Muscle layer of duodenum (tissue), 2 donors: ENCODE measurements around the gene EPS8.

Experiments used
- H3K27ac ChIP-seq: one replicate; pipeline ENCODE4 v1.7.0; 2013; ENCODE audit warnings: mild to moderate bottlenecking, low read length
- H3K27me3 ChIP-seq: one replicate; pipeline ENCODE4 v1.7.0; 2013; ENCODE audit warnings: low read depth, mild to moderate bottlenecking, control low read depth, low read length
- H3K36me3 ChIP-seq, 2 donors: one replicate each; pipeline ENCODE4 v1.7.0; 2013; ENCODE audit warnings: low read length in 2 of 2, control low read depth in 1 of 2, mild to moderate bottlenecking in 1 of 2; ENCODE audit not compliant: insufficient read depth in 2 of 2, control insufficient read depth in 1 of 2
- H3K4me1 ChIP-seq, 2 donors: one replicate each; pipeline ENCODE4 v1.7.0; 2013; ENCODE audit warnings: low read length in 2 of 2, mild to moderate bottlenecking in 2 of 2, control low read depth in 1 of 2, moderate library complexity in 1 of 2; ENCODE audit not compliant: insufficient read depth in 2 of 2, control insufficient read depth in 1 of 2
- H3K4me3 ChIP-seq, 2 donors: one replicate each; pipeline ENCODE4 v1.7.0; 2013; ENCODE audit warnings: low read length in 2 of 2, low read depth in 1 of 2, mild to moderate bottlenecking in 1 of 2
- H3K9me3 ChIP-seq, 2 donors: one replicate each; pipeline ENCODE4 v1.7.0; 2013; ENCODE audit warnings: low read length in 2 of 2, control low read depth in 1 of 2, mild to moderate bottlenecking in 1 of 2; ENCODE audit not compliant: control insufficient read depth in 1 of 2
- donor health status: healthy.

Gene EPS8

GRCh38 chr12:15687583-15687982, 101.6 kb downstream of the EPS8 start:
- no peak overlapping the region for H3K4me3 ChIP-seq
- H3K27ac ChIP-seq: no peak overlapping the region
- no peaks in the 10 kb centered on the region for H3K36me3 ChIP-seq
- H3K9me3 ChIP-seq: no peaks in the 10 kb centered on the region
- H3K27me3 ChIP-seq: no peaks in the 10 kb centered on the region
- peaks cover 12 to 15% of the 10 kb centered on the region in 2 donors for H3K4me1 ChIP-seq

DNA sequence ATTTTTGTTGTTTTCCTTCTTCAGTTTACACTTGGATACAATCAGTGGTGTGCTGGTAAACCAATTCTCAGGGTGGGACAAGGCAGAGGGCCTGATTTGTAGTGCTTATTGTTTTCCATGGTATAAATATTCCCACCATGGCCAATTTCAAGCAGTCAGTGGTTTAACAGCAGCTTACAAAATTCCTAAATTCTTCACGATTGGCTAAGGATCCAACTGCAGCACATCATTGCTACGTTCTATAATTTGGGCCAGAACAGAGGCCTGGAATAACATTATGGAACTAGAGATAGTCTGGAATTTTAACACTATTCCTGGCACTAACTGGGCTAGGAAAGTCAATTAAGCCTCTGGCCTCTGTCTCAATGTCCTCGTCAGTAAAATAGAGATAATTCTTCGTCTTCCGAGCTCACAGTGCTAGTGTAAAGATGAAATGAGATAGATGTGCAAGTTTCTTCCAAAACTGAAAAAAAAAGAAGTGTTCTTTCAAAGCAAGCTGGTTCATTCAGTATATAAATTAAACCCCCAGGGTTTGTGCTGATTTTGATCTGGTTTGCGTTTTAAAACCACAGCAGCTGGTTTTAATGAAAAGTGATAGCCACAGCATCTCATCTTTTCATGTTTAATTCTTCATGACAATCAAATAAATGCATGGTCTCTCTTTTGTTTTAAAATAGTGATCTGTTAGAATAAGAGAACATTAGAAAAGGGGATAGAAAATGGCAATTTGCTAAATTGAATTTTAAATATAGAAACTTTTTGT, 104.1 kb downstream of the EPS8 start:
- Histone ChIP-seq H3K36me3 (no peaks in the 10 kb centered on the region), H3K4me1 (peaks cover 8 to 12% of the 10 kb centered on the region in 2 donors), H3K27me3 (no peaks in the 10 kb centered on the region), H3K9me3 (no peaks in the 10 kb centered on the region), H3K4me3 (no peak overlapping the region), H3K27ac (no peak overlapping the region)

- peaks cover 0 to 1% of the 10 kb centered on the region in 2 donors for H3K4me1 ChIP-seq
- H3K27me3 ChIP-seq: no peaks in the 10 kb centered on the region
- H3K4me3 ChIP-seq: no peak overlapping the region
- no peaks in the 10 kb centered on the region for H3K36me3 ChIP-seq
- H3K27ac ChIP-seq: no peak overlapping the region
- no peaks in the 10 kb centered on the region for H3K9me3 ChIP-seq
These were observed 106.4 kb downstream of the EPS8 start for GRCh38 chr12:15682826-15683225.

DNA sequence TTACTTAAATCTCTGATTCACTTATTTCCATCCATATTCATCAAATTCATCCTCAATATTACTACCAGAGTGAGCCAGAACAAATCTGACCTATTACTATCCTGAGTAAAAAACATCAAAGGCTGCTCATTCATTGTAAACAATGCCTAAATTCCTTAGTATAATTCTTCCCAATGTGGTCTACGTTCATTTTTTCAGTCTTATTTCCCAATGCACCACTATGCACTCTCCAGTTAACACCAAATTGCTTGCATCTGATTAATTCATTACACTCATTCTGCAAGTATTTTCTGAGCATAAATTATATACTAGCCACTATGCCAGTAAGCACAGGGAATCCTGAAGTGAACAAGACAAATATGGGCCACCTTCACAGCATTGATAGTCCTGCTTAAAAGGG, 110.0 kb downstream of the EPS8 start:
- no peaks in the 10 kb centered on the region for H3K36me3 ChIP-seq
- H3K4me3 ChIP-seq: no peak overlapping the region
- no peaks in the 10 kb centered on the region for H3K9me3 ChIP-seq
- no peak overlapping the region for H3K27ac ChIP-seq
- H3K27me3 ChIP-seq: no peaks in the 10 kb centered on the region
- no peaks in the 10 kb centered on the region for H3K4me1 ChIP-seq

DNA sequence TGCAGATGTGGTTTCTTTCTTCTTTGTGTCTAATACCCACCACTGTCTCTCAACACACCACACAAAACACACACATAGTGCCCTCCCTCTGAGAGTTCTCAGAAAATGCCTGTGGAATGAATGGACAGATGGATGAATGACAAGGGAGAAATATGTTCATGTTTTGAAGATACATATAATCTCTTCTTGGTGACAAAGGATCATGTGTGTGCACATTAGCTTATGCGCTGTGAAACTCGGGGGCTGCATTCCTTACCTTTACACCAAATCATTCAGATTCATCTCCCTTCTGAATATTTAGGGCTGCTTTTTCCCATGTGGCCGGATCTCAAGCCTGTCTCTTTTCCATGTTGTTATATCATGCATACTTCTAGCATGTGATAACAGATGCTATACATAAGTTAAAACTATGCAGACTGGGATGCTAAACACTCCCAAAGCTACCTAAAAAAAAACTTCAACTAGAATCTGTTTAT, 111.4 kb downstream of the EPS8 start:
- Histone ChIP-seq H3K27me3 (no peaks in the 10 kb centered on the region), H3K27ac (no peak overlapping the region), H3K4me1 (no peaks in the 10 kb centered on the region), H3K36me3 (no peaks in the 10 kb centered on the region), H3K9me3 (no peaks in the 10 kb centered on the region), H3K4me3 (no peak overlapping the region)

DNA sequence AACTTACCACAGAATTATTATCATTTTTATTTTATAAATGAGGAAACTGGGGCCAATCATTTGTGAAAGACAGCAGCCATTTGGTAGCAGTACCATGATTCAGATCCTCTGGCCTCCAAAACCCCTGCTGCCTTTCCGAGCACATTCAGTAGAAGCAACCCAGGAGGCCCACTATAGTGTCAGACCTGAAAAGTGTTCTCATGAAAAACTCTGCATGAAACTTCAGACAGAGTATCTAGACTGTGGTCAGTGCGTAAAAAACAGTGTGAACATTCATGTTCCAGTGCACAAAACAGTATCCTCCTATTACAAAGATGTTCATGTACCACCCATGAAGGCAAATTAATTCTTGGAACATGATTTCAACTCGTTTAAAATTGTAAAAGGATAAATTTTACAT, 112.0 kb downstream of the EPS8 start:
- Histone ChIP-seq H3K27me3 (no peaks in the 10 kb centered on the region), H3K36me3 (no peaks in the 10 kb centered on the region), H3K9me3 (no peaks in the 10 kb centered on the region), H3K4me1 (no peaks in the 10 kb centered on the region), H3K4me3 (no peak overlapping the region), H3K27ac (no peak overlapping the region)

DNA sequence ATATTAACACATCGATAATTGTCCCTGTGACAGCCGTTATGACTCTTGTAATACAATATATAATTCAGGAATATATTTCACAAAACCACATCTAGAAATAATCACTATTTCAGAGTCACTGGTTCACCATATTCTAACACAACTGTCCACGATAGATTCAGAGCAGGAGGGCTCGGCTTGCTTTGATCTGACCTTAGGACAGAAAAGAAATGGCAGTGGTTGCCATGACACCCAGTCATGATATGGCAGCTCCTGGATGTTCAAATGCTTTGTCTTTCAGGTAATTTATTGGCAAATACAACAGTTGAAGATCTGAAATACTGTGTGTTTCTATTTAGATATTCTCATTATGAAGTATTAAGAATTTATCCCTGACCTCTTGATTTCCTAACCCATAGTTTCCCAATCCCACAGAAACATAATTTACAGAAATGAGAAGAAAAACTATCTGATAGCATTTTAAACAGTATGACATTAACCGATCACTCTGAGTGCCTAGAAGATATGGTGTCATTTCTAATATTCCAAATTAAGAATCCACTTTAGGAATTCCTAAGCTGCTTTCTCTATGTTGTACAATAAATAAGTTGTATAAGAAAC, 116.4 kb downstream of the EPS8 start:
- Histone ChIP-seq H3K27ac (no peak overlapping the region), H3K4me1 (peaks cover 0 to 4% of the 10 kb centered on the region in 2 donors), H3K36me3 (no peaks in the 10 kb centered on the region), H3K9me3 (no peaks in the 10 kb centered on the region), H3K4me3 (no peak overlapping the region), H3K27me3 (no peaks in the 10 kb centered on the region)

DNA sequence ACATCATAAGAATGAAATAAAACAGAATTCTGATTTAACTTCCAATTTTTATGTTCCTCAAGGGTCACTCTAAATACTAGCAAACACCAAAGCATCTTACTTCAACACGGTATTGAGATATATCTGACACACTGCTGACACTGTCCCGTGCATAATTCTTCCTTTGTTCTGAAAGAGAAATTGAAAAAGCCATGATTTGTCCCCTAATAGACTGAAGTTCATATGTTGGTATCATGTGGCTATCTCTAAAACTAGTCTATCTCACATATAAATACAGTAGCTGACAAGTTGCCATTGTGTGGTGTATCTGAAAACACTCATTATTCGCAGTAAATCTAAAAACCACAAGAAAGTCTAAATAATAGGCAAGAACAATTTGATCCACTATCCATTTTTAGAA, 118.4 kb downstream of the EPS8 start:
- H3K36me3 ChIP-seq: no peaks in the 10 kb centered on the region
- peaks cover 0 to 4% of the 10 kb centered on the region in 2 donors for H3K4me1 ChIP-seq
- no peaks in the 10 kb centered on the region for H3K9me3 ChIP-seq
- H3K27ac ChIP-seq: no peak overlapping the region
- no peak overlapping the region for H3K4me3 ChIP-seq
- no peaks in the 10 kb centered on the region for H3K27me3 ChIP-seq

GRCh38 chr12:15669256-15669948, 119.8 kb downstream of the EPS8 start:
- peaks cover 0 to 2% of the 10 kb centered on the region in 2 donors for H3K36me3 ChIP-seq
- peaks cover 0 to 4% of the 10 kb centered on the region in 2 donors for H3K4me1 ChIP-seq
- H3K9me3 ChIP-seq: no peaks in the 10 kb centered on the region
- H3K27me3 ChIP-seq: no peaks in the 10 kb centered on the region
- H3K4me3 ChIP-seq: no peak overlapping the region
- H3K27ac ChIP-seq: no peak overlapping the region

DNA sequence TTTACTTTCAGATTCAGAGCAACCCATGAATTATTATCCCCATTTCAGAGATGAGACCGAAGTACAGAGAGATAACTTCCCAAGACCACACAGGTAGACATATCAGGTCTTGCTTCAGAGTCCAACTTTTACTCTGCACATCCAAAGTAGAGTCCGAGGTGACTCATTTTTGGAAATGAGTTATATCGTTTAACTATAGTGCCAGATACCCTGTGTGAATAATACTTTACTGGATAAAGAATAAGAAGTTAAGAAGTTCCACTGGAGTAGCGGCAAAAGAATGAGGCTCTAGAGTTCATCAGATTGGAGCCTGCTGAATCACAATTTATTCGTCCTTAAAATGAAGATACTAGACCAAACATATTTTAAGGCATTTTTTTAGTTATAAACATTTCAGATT, 124.7 kb downstream of the EPS8 start:
- Histone ChIP-seq H3K4me1 (no peaks in the 10 kb centered on the region), H3K4me3 (no peak overlapping the region), H3K36me3 (peaks cover 2 to 6% of the 10 kb centered on the region in 2 donors), H3K27me3 (no peaks in the 10 kb centered on the region), H3K27ac (no peak overlapping the region), H3K9me3 (no peaks in the 10 kb centered on the region)

DNA sequence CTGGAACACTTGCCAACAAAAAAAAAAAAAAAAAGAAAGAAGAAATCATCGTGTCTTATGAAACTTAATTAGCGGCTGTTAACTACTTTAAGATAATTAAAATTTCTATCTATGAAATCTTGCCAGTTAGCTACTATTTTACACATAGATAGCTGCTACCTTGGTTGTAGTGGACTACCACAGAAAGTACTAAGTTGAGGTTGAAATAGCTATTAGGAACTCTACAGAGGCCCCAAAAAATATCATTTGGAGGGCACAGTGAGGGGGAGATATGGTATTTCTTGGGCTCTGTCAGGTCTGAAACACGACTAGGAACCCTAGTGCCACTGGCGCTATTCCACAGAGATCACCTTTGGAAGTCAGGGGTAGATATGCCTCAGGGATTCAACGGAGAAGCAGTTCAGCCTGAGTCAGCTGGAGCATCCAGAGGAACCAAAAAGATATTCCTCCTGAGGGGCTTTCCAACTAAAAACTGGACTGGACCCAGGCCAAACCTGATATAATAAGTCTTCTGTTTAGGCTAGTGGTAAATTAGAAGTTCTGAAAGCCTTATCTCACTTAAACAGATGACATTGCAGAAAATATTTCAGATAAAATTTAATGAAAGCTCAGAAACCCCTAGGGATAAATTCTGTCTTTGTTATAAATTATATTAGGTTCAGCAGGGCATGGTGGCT, 126.1 kb downstream of the EPS8 start:
- no peaks in the 10 kb centered on the region for H3K27me3 ChIP-seq
- peaks cover 2 to 6% of the 10 kb centered on the region in 2 donors for H3K36me3 ChIP-seq
- no peak overlapping the region for H3K27ac ChIP-seq
- no peaks in the 10 kb centered on the region for H3K9me3 ChIP-seq
- H3K4me1 ChIP-seq: no peaks in the 10 kb centered on the region
- H3K4me3 ChIP-seq: no peak overlapping the region
